Measurements from ENCODE around the gene ADARB2.

- TF ChIP-seq, protein P1, sequence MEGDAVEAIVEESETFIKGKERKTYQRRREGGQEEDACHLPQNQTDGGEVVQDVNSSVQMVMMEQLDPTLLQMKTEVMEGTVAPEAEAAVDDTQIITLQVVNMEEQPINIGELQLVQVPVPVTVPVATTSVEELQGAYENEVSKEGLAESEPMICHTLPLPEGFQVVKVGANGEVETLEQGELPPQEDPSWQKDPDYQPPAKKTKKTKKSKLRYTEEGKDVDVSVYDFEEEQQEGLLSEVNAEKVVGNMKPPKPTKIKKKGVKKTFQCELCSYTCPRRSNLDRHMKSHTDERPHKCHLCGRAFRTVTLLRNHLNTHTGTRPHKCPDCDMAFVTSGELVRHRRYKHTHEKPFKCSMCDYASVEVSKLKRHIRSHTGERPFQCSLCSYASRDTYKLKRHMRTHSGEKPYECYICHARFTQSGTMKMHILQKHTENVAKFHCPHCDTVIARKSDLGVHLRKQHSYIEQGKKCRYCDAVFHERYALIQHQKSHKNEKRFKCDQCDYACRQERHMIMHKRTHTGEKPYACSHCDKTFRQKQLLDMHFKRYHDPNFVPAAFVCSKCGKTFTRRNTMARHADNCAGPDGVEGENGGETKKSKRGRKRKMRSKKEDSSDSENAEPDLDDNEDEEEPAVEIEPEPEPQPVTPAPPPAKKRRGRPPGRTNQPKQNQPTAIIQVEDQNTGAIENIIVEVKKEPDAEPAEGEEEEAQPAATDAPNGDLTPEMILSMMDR (tag by site-specific recombination; IDR thresholded peaks at IDR 0.05): no peak
- no peak for TF ChIP-seq ZBTB20 (tag by site-specific recombination; IDR thresholded peaks at IDR 0.05)
- no peak for TF ChIP-seq ZBTB8A (tag by site-specific recombination; IDR thresholded peaks at IDR 0.05)
Observed at GRCh38 chr10:1308173-1308961, 429.0 kb downstream of the ADARB2 start.
